NCI-H2107 treated with DMSO at 0.1 percent for 48 hours (cell line): ENCODE data around the gene VKORC1.

Source experiments
- DNase-seq: peaks from one replicate; lab custom pipeline; 2025; ENCODE audit not compliant: unreplicated experiment; lab: John Stamatoyannopoulos, UW

VKORC1 gene

GRCh38 chr16:31063843-31064611, 30.6 kb downstream of the VKORC1 start:
- DNase-seq, result no peak

GRCh38 chr16:31063495-31063842, 31.1 kb downstream of the VKORC1 start:
- DNase-seq, result no peak

DNA sequence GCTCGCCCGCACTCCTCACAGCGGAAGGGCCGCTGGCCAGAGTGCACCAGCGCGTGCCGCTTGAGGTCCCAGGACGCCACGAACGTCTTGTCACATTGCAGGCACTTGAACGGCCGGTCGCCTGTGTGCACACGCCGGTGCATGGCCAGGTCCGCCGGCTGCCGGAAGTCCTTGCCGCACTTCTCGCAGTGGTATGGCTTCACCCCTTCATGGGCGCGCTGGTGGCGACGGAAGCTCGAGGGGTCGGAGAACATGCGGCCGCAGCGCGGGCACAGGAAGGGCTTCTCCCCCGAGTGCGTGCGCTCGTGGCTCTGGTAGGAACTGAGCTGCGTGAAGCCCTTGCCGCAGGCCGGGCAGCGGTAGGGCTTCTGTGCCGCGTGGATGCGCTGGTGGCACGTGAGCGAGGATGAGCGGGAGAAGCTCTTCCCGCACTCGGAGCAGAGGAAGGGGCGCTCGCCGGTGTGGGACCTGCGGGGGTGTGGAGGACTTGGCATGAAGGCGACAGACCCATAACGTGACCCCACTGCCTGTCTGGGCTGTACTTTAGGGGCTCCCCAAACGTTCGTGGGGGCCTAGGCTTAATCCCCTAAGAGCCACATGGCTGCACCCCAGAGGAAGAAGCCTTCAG, 32.7 kb downstream of the VKORC1 start:
- no peak for DNase-seq

GRCh38 chr16:31061126-31061812, 33.3 kb downstream of the VKORC1 start:
- no peak for DNase-seq

GRCh38 chr16:31055613-31056012, 39.0 kb downstream of the VKORC1 start:
- no peak for DNase-seq

- no peak for DNase-seq
Measured at GRCh38 chr16:31052114-31052513, 42.5 kb downstream of the VKORC1 start.

GRCh38 chr16:31050280-31051030, 44.1 kb downstream of the VKORC1 start:
- DNase-seq, result no peak

DNA sequence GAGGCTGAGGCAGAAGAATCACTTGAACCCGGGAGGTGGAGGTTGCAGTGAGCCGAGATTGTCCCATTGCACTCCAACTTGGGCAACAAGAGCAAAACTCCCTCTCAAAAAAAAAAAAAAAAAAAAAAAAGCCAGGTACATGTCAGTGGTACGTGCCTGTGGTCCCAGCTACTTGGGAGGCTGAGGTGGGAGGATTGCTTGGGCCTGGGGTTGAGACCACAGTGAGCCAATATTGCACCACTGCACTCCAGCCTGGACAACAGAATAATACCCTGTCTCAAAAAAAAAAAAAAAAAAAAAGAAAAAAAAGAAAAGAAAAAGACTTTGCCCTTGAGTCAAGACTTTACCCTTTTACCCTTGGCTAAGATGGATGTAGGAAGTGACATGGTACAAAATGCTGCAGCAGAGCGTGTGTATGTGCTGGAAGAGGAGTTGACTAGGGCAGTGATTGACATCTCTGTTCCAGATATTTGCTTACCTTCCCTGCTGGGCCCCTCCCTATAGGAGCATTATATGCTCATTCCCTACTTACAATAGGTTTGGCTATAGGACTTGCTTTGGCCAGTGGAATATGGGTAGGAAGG, 50.6 kb downstream of the VKORC1 start:
- no peak for DNase-seq

- DNase-seq, result no peak
Measured at GRCh38 chr16:31043352-31043751, 51.2 kb downstream of the VKORC1 start.

DNA sequence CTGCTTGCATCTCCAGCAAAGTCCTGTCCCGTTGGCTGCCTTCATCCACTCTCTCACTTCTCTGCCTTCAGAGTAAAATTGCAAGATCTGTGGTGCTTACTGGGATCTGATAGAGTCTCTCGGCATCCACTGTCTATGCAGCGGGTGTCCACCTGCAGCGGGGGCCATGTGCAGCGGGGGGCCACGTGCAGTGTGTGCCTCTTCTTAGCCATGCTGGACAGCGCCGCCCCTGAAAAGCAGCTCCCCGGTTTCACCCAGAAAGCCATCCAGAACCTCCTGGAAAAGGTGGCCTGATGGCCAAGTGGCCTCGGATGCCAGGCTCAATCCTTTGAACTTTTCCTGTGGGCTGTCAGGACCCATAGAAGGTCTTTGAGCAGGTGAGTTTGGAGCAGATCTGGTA, 51.7 kb downstream of the VKORC1 start:
- no peak for DNase-seq
